H1 (cell line): ENCODE measurements around the gene SCRN1. TPM values are rescaled to one million over a fixed set of nuclear protein-coding genes. Genes with fewer than 3 reads are reported as not detected.

ENCODE experiments used
- CTCF ChIA-PET: fragments of 300-600 bp; sonication (Branson Sonifier 250); formaldehyde crosslinking; loops from one replicate; lab custom pipeline; 2021; ENCODE audit not compliant: partially characterized antibody; lab: Charles Lee
- POLR2A ChIA-PET: fragments of 300-600 bp; sonication (Branson Sonifier 250); formaldehyde crosslinking; loops from one replicate; lab custom pipeline; 2021; ENCODE audit warnings: inconsistent platforms; ENCODE audit not compliant: partially characterized antibody; lab: Charles Lee
- DNase-seq, 2 experiments: peaks; one replicate each; pipeline versions ENCODE4 v3.0.0 to v3.0.0-alpha.2; 2010 to 2022; ENCODE audit warnings: low spot score in 2 of 2, low read depth in 1 of 2, mixed read lengths in 1 of 2
- FAIRE-seq: peaks from 2 replicates; lab custom pipeline; 2011; peaks lifted over from hg19 to GRCh38; lab: Jason Lieb, UNC
- H2AFZ ChIP-seq: 2 replicates; pipeline ENCODE4 v1.8.1; 2012; ENCODE audit warnings: low read length, inconsistent platforms
- H2AK5ac ChIP-seq: 2 replicates; pipeline ENCODE4 v1.6.1; 2013; ENCODE audit warnings: low read depth, low read length
- H2BK120ac ChIP-seq: replicated peaks from 2 replicates; pipeline ENCODE3; 2013; ENCODE audit warnings: low read depth, low read length, inconsistent platforms
- H2BK12ac ChIP-seq: 2 replicates; pipeline ENCODE4 v1.6.1; 2013; ENCODE audit warnings: low read depth, low read length
- H2BK15ac ChIP-seq: 2 replicates; pipeline ENCODE4 v1.6.1; 2013; ENCODE audit warnings: low read length
- H2BK20ac ChIP-seq: 2 replicates; pipeline ENCODE4 v1.6.1; 2013; ENCODE audit warnings: low read length
- H2BK5ac ChIP-seq: 2 replicates; pipeline ENCODE4 v1.6.1; 2013; ENCODE audit warnings: low read depth, low read length
- H3K14ac ChIP-seq: 2 replicates; pipeline ENCODE4 v1.6.1; 2013; ENCODE audit warnings: inconsistent platforms; ENCODE audit not compliant: insufficient read length
- H3K18ac ChIP-seq: 2 replicates; pipeline ENCODE4 v1.6.1; 2013; ENCODE audit warnings: low read length; ENCODE audit errors: extremely low read depth
- H3K23ac ChIP-seq: 2 replicates; pipeline ENCODE4 v1.6.1; 2013; ENCODE audit warnings: inconsistent platforms; ENCODE audit not compliant: insufficient read length
- H3K23me2 ChIP-seq: 2 replicates; pipeline ENCODE4 v1.6.1; 2013; ENCODE audit warnings: low read depth, low read length
- H3K27ac ChIP-seq: 2 replicates; pipeline ENCODE4 v1.6.1; 2011; ENCODE audit warnings: low read depth, low read length, inconsistent platforms
- H3K27me3 ChIP-seq, 4 experiments: replicated peaks in 1 of 4; 1 replicate in 1 of 4; 2 replicates in 3 of 4; pipeline versions ENCODE4 v1.6.1 to v1.8.1; 2011 to 2013; ENCODE audit warnings: low read length in 3 of 4, mild to moderate bottlenecking in 3 of 4, inconsistent platforms in 2 of 4, mixed read lengths in 2 of 4, moderate library complexity in 1 of 4; ENCODE audit not compliant: control insufficient read depth in 3 of 4, insufficient read depth in 3 of 4; ENCODE audit errors: extremely low read depth in 1 of 4
- H3K36me3 ChIP-seq, 4 experiments: 2 replicates each; pipeline versions ENCODE4 v1.6.1 to v1.8.1; 2011 to 2013; ENCODE audit warnings: mild to moderate bottlenecking in 4 of 4, low read length in 3 of 4, moderate library complexity in 2 of 4, control low read depth in 1 of 4, inconsistent platforms in 1 of 4; ENCODE audit not compliant: insufficient read depth in 4 of 4, control insufficient read depth in 2 of 4
- H3K4ac ChIP-seq: replicated peaks from 2 replicates; pipeline ENCODE3; 2013; ENCODE audit warnings: low read length, low read depth, mixed read lengths, inconsistent platforms; ENCODE audit not compliant: insufficient read length
- H3K4me1 ChIP-seq, 4 experiments: replicated peaks in 1 of 4; 1 replicate in 1 of 4; 2 replicates in 3 of 4; pipeline versions ENCODE4 v1.6.1 to v1.8.1; 2011 to 2013; ENCODE audit warnings: low read length in 3 of 4, inconsistent platforms in 2 of 4, mixed read lengths in 1 of 4; ENCODE audit not compliant: insufficient read depth in 4 of 4, control insufficient read depth in 3 of 4
- H3K4me2 ChIP-seq, 2 experiments: 2 replicates each; pipeline versions ENCODE4 v1.6.1 to v1.8.1; 2011 to 2013; ENCODE audit warnings: low read depth in 2 of 2, low read length in 2 of 2, control low read depth in 1 of 2, inconsistent platforms in 1 of 2, mild to moderate bottlenecking in 1 of 2; ENCODE audit not compliant: insufficient read depth in 1 of 2
- H3K4me3 ChIP-seq, 4 experiments: fragments of 200-600, 300-600 bp in 1 of 4; sonication (generic), shearing (Covaris generic), sonication (Bioruptor Twin) in 1 of 4; 2 replicates each; pipeline versions ENCODE4 v1.5.1 to v1.8.1; 2011 to 2016; ENCODE audit warnings: low read length in 4 of 4, low read depth in 3 of 4, control low read depth in 2 of 4, inconsistent platforms in 2 of 4, mild to moderate bottlenecking in 2 of 4, mixed read lengths in 1 of 4, moderate library complexity in 1 of 4; ENCODE audit not compliant: insufficient read depth in 2 of 4; ENCODE audit errors: extremely low read depth in 1 of 4
- H3K56ac ChIP-seq: replicated peaks from 2 replicates; pipeline ENCODE3; 2013; ENCODE audit warnings: low read depth, mild to moderate bottlenecking, mixed read lengths, low read length, inconsistent platforms; ENCODE audit not compliant: insufficient read length
- H3K79me1 ChIP-seq: 2 replicates; pipeline ENCODE4 v1.6.1; 2013; ENCODE audit warnings: low read depth, low read length, control low read depth
- H3K79me2 ChIP-seq, 2 experiments: 2 replicates each; pipeline versions ENCODE4 v1.6.1 to v1.8.1; 2012 to 2013; ENCODE audit warnings: low read length in 2 of 2, mild to moderate bottlenecking in 2 of 2, inconsistent platforms in 1 of 2; ENCODE audit not compliant: insufficient read depth in 2 of 2, control insufficient read depth in 1 of 2
- H3K9ac ChIP-seq, 4 experiments: replicated peaks in 1 of 4; 1 replicate in 1 of 4; 2 replicates in 3 of 4; pipeline versions ENCODE4 v1.6.1 to v1.8.1; 2011 to 2013; ENCODE audit warnings: low read depth in 3 of 4, low read length in 3 of 4, control low read depth in 2 of 4, mild to moderate bottlenecking in 2 of 4, moderate library complexity in 2 of 4, inconsistent platforms in 1 of 4; ENCODE audit errors: extremely low read depth in 1 of 4
- H3K9me3 ChIP-seq, 2 experiments: 2 replicates each; pipeline versions ENCODE4 v1.6.1 to v1.8.1; 2012 to 2013; ENCODE audit warnings: mild to moderate bottlenecking in 2 of 2, moderate library complexity in 2 of 2, control low read depth in 1 of 2, inconsistent platforms in 1 of 2, low read depth in 1 of 2, low read length in 1 of 2, mixed read lengths in 1 of 2; ENCODE audit not compliant: insufficient read depth in 2 of 2
- H4K20me1 ChIP-seq, 2 experiments: replicated peaks in 1 of 2; 2 replicates each; pipeline versions ENCODE3 to v1.8.1; 2011 to 2013; ENCODE audit warnings: inconsistent platforms in 2 of 2, low read length in 2 of 2, mild to moderate bottlenecking in 1 of 2; ENCODE audit not compliant: insufficient read depth in 2 of 2, control insufficient read depth in 1 of 2
- H4K5ac ChIP-seq: 2 replicates; pipeline ENCODE4 v1.6.1; 2013; ENCODE audit warnings: low read length, low read depth, mixed read lengths, inconsistent platforms; ENCODE audit not compliant: insufficient read length
- H4K8ac ChIP-seq: 2 replicates; pipeline ENCODE4 v1.8.0; 2013; ENCODE audit warnings: mild to moderate bottlenecking, moderate library complexity, low read length, inconsistent platforms; ENCODE audit not compliant: insufficient read depth; ENCODE audit errors: extremely low read depth
- H4K91ac ChIP-seq: replicated peaks from 2 replicates; pipeline ENCODE3; 2013; ENCODE audit warnings: low read length, mixed read lengths, inconsistent platforms; ENCODE audit not compliant: insufficient read length
- ASH2L ChIP-seq: fragments of 200-600, 300-600 bp; sonication (generic); IDR thresholded peaks from one replicate; pipeline ENCODE4 v1.7.1; 2017; ENCODE audit warnings: low read length
- BACH1 ChIP-seq: IDR thresholded peaks from 2 replicates; pipeline ENCODE4 v1.6.1; 2012; ENCODE audit warnings: low read length, improper control_type of control experiment
- BRCA1 ChIP-seq: IDR thresholded peaks from 2 replicates; pipeline ENCODE4 v1.6.1; 2012; ENCODE audit warnings: low read depth, low read length, improper control_type of control experiment
- CBX5 ChIP-seq: fragments of 300-800, 300-1000 bp; sonication (generic); IDR thresholded peaks from 2 replicates; pipeline ENCODE4 v1.7.1; 2016; ENCODE audit warnings: antibody characterized with exemption, low read length, low read depth
- FOSL1 ChIP-seq: IDR thresholded peaks from 2 replicates; pipeline ENCODE4 v1.6.1; 2011; ENCODE audit warnings: mild to moderate bottlenecking, low read depth, low read length, moderate library complexity; ENCODE audit not compliant: insufficient read depth
- SIX5 ChIP-seq: IDR thresholded peaks from 2 replicates; pipeline ENCODE4 v1.6.1; 2011; ENCODE audit warnings: mild to moderate bottlenecking, low read depth, low read length
- SUZ12 ChIP-seq: fragments of 200-600 bp; sonication (generic); IDR thresholded peaks from 2 replicates; pipeline ENCODE4 v1.6.1; 2012; ENCODE audit warnings: mild to moderate bottlenecking, inconsistent platforms, low read length, moderate library complexity, mixed read lengths
- TBP ChIP-seq: IDR thresholded peaks from 2 replicates; pipeline ENCODE4 v1.6.1; 2011; ENCODE audit warnings: low read depth, low read length, improper control_type of control experiment
- TEAD4 ChIP-seq: IDR thresholded peaks from 2 replicates; pipeline ENCODE4 v1.6.1; 2012; ENCODE audit warnings: low read depth, low read length, inconsistent platforms, mixed read lengths
- YY1 ChIP-seq: IDR thresholded peaks from 2 replicates; pipeline ENCODE4 v1.6.1; 2011; ENCODE audit warnings: low read depth, mild to moderate bottlenecking, low read length
- ZNF274 ChIP-seq: IDR thresholded peaks from 2 replicates; pipeline ENCODE4 v1.7.0; 2012; ENCODE audit warnings: low read length, borderline replicate concordance; ENCODE audit errors: extremely low read depth
- WGBS, 2 experiments: shearing (Covaris generic) in 1 of 2; methylation state at CpG; one replicate each; pipeline versions ENCODE4 v1.1.6 to v1.1.7; 2013 to 2015; ENCODE audit warnings: low lambda C conversion rate in 2 of 2, mixed read lengths in 2 of 2, inconsistent platforms in 1 of 2, low coverage in 1 of 2, missing lambda C conversion rate in 1 of 2; ENCODE audit not compliant: insufficient replicate concordance in 2 of 2, insufficient coverage in 1 of 2, insufficient read length in 1 of 2; ENCODE audit errors: extremely low coverage in 1 of 2, missing lambda C conversion rate in 1 of 2; 5-methylcytosine and 5-hydroxymethylcytosine counted together
- polyA plus RNA-seq, 7 experiments: library from polyadenylated mRNA; depleted of rRNA in 3 of 7; stranded (reverse) in 5 of 7; unstranded in 2 of 7; fragments of >200 nt in 5 of 7; fragments of 200-250 nt in 2 of 7; gene quantifications; 1 replicate in 5 of 7; 2 replicates in 1 of 7; 4 replicates in 1 of 7; pipeline versions ENCODE4 v1.2.1 to v1.2.3, GENCODE V29; 2011 to 2013; ENCODE audit warnings: missing spikeins in 2 of 7, mixed read lengths in 2 of 7
- total RNA-seq: library from RNA; stranded (reverse); fragmentation: NEBNext Ultra II Directional; extraction: Animal tissue kit (Norgen Biotek cat#: 25700); gene quantifications from 2 replicates; pipeline ENCODE4 v1.2.1, GENCODE V29; 2021

Gene SCRN1
- total and polyA plus RNA-seq, 2 of the 8 experiments (the other 6 are each of a cell fraction or from before 2014, with no cell fraction given) = 36.0 to 75.8 TPM

- DNase-seq (no peak), FAIRE-seq (no peak)
- H2BK120ac ChIP-seq = no peak overlapping the region
- no peaks in the 10 kb centered on the region for H3K27me3 ChIP-seq
- H3K79me1 ChIP-seq = peaks cover 4% of the 10 kb centered on the region; the same call in 1 of the 2 replicates
- WGBS, 2 experiments = 93% methylated on average over 12 of the region's 12 CpGs; no CpG with 5 or more reads in 1 of the 2 experiments
- no peak overlapping the region for H3K4ac ChIP-seq
- H2BK12ac ChIP-seq = no peak overlapping the region
- no peak overlapping the region for H4K5ac ChIP-seq
- H3K9me3 ChIP-seq = no peaks in the 10 kb centered on the region
- POLR2A ChIA-PET = interaction anchor here (0.6 kb wide), 1 partner anchor 10 kb away, joined by 3 read pairs; no protein-coding TSS in a partner anchor
- no peaks in the 10 kb centered on the region for H3K23me2 ChIP-seq
- H4K20me1 ChIP-seq = peaks cover 2 to 5% of the 10 kb centered on the region in 2 experiments
- H3K4me3 ChIP-seq = no peak overlapping the region
- H3K18ac ChIP-seq = no peak overlapping the region
- no peak overlapping the region for H2BK5ac ChIP-seq
- peaks cover 4 to 44% of the 10 kb centered on the region in 2 experiments; a peak in 2 of 4 replicates for H3K79me2 ChIP-seq
- H2AFZ ChIP-seq = no peak overlapping the region
- no peak overlapping the region for H3K56ac ChIP-seq
- no peak overlapping the region for H2BK15ac ChIP-seq
- no peak overlapping the region for H2BK20ac ChIP-seq
- CTCF ChIA-PET = interaction anchor here (0.9 to 3.7 kb wide), 6 partner anchors 10 to 94 kb away, joined by 3 to 12 read pairs (median 8); no protein-coding TSS in a partner anchor
- H3K4me1 ChIP-seq = no peaks in the 10 kb centered on the region
- peaks cover 0 to 14% (median 5%) of the 10 kb centered on the region in 4 experiments; a peak in 5 of 8 replicates for H3K36me3 ChIP-seq
- no peak overlapping the region for H4K8ac ChIP-seq
- no peak overlapping the region for H3K23ac ChIP-seq
- H3K4me2 ChIP-seq = no peak overlapping the region
- no peak overlapping the region; the same call in 1 of the 2 replicates for H3K27ac ChIP-seq
- no peak overlapping the region for H2AK5ac ChIP-seq
- H3K14ac ChIP-seq = no peak overlapping the region
- H4K91ac ChIP-seq = no peak overlapping the region
- no peak overlapping the region for H3K9ac ChIP-seq
- TF ChIP-seq ASH2L (no peak), BACH1 (no peak), SIX5 (no peak), BRCA1 (no peak), YY1 (no peak), FOSL1 (no peak), TEAD4 (no peak), ZNF274 (no peak), TBP (no peak), CBX5 (no peak), SUZ12 (no peak)
Measured at GRCh38 chr7:29968683-29969395, 20.8 kb downstream of the SCRN1 start.
